Mesothelial cell of epicardium (in vitro differentiated cells): Measurements from ENCODE around the gene TTLL11. TPM values are rescaled to one million over a fixed set of nuclear protein-coding genes. Genes with fewer than 3 reads are reported as not detected.

Source experiments
- DNase-seq, 2 experiments: peaks; one replicate each; pipeline ENCODE4 v3.0.0; 2021; ENCODE audit warnings: low spot score in 2 of 2; ENCODE audit not compliant: unreplicated experiment in 2 of 2
- H3K27ac Mint-ChIP-seq: 2 replicates; pipeline ENCODE4 v1.8.0; 2021; ENCODE audit warnings: mixed read lengths
- H3K27me3 Mint-ChIP-seq: 2 replicates; pipeline ENCODE4 v1.8.0; 2021; ENCODE audit warnings: low read depth, mixed read lengths
- H3K36me3 Mint-ChIP-seq: 2 replicates; pipeline ENCODE4 v1.8.0; 2021; ENCODE audit warnings: mixed read lengths
- H3K4me1 Mint-ChIP-seq: 2 replicates; pipeline ENCODE4 v1.8.0; 2021; ENCODE audit warnings: mixed read lengths
- H3K4me3 Mint-ChIP-seq: 2 replicates; pipeline ENCODE4 v1.8.0; 2021; ENCODE audit warnings: mild to moderate bottlenecking, moderate library complexity, mixed read lengths
- H3K9me3 Mint-ChIP-seq: 2 replicates; pipeline ENCODE4 v1.8.0; 2021; ENCODE audit warnings: mixed read lengths
- total RNA-seq: library from RNA; stranded (reverse); gene quantifications from 3 replicates; pipeline ENCODE4 v1.2.1, GENCODE V29; 2021
- TF ChIP-seq, protein P1 (sequence below): fragments of 200-600 bp; sonication (generic); IDR thresholded peaks from one replicate; pipeline ENCODE4 v1.5.0; 2021; ENCODE audit warnings: antibody characterized with exemption; ENCODE audit not compliant: unreplicated experiment

The TTLL11 gene
- total RNA-seq, 1 donor from 2014 or later = 4.8 TPM

DNA sequence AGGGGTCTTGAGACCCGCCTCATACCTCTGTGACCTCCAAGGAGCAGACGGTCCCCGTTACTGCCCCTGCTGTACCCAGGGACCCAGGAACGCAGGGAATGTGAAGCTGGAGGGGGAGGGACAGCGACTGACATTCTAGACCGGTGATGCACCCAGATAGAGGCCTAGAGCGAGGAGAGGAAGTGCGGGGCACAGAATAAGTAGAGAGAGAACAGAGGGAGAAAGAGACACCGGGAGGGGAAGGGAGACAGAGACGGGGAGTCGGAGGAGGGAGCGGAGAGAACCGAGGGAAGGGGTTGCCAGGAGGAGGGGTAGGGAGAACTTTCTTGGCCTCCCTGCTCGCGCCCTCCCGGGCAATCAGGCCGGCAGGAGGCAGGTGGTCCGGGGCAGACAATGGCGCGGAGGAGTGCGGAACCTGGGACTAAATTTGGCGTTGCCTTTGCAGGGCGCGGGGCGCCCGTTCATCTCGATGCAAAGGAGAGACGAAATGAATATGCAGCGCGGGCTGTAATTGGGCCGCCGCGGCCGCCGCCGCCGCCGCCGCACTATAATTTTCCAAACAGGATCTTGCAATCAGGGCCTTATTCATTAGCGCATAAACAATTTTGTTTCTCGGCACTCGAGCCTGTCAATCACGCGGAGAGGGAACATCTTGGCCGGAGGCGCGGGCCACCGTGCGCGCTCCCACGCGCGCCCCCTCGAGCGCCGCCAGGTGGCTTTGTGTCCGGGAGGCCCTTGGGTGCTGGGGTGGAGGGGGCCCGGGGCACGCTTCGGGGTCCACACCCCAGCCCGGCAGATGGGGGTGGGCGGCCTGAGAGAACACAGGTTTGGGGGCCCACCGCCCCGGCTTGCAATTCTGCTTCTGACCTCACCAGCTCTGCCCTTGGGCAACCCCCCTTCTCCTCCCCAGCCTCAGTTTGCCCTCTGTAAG lies 33.5 kb upstream of the TTLL11 start:
- TF ChIP-seq, protein P1, sequence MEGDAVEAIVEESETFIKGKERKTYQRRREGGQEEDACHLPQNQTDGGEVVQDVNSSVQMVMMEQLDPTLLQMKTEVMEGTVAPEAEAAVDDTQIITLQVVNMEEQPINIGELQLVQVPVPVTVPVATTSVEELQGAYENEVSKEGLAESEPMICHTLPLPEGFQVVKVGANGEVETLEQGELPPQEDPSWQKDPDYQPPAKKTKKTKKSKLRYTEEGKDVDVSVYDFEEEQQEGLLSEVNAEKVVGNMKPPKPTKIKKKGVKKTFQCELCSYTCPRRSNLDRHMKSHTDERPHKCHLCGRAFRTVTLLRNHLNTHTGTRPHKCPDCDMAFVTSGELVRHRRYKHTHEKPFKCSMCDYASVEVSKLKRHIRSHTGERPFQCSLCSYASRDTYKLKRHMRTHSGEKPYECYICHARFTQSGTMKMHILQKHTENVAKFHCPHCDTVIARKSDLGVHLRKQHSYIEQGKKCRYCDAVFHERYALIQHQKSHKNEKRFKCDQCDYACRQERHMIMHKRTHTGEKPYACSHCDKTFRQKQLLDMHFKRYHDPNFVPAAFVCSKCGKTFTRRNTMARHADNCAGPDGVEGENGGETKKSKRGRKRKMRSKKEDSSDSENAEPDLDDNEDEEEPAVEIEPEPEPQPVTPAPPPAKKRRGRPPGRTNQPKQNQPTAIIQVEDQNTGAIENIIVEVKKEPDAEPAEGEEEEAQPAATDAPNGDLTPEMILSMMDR = no peak
- peak overlapping the region; percentile 45 for H3K27ac Mint-ChIP-seq
- H3K4me3 Mint-ChIP-seq = peak overlapping the region; percentile 68
- no peaks in the 10 kb centered on the region for H3K36me3 Mint-ChIP-seq
- DNase-seq = no peak
- H3K4me1 Mint-ChIP-seq = peaks cover 23% of the 10 kb centered on the region
- H3K9me3 Mint-ChIP-seq = no peaks in the 10 kb centered on the region
- H3K27me3 Mint-ChIP-seq = peaks cover 53% of the 10 kb centered on the region

DNA sequence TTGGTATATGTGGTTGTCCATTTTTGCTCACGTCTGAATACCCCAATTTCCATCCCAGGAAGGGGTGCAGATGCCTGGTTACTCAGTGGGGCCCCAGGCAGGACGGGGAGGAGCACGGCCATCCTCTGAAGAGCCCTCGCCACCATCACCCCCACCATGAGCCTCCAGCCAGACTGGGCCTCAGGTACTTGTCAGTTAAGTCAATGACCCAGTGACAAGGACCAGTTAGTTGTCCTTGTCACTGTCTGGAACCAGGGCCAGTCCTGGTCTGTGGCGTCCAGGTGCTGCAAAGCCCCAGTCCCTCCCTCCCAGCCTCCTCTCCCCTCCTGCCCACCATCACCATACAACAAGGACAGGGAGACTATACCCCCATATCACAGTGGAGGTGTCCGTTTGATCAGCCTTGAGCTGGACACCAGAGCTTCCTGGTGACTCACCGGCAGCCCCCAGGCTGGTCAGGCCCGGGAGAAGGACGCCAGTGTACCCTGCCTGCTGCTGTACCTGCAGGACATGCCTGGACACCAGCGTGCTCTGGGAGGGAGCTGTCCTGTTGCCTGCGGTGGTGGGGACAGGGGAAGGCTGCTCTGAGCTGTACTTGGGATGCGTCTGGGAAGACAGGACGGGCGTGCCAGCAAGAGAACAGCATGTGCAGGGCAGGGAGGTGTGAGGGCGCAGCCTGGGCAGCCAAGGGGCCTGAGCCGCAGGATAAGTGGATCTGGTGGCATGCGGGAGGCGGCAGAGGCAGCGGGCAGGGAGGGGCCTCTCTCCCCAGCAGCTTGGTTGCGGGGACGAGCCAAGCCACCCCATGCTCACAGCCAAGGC lies 32.6 kb upstream of the TTLL11 start:
- H3K9me3 Mint-ChIP-seq = no peaks in the 10 kb centered on the region
- H3K27ac Mint-ChIP-seq = peak overlapping the region; percentile 45
- TF ChIP-seq, protein P1 = no peak
- H3K27me3 Mint-ChIP-seq = peaks cover 50% of the 10 kb centered on the region
- peak overlapping the region; percentile 68 for H3K4me3 Mint-ChIP-seq
- no peaks in the 10 kb centered on the region for H3K36me3 Mint-ChIP-seq
- DNase-seq = no peak
- H3K4me1 Mint-ChIP-seq = peaks cover 15% of the 10 kb centered on the region

DNA sequence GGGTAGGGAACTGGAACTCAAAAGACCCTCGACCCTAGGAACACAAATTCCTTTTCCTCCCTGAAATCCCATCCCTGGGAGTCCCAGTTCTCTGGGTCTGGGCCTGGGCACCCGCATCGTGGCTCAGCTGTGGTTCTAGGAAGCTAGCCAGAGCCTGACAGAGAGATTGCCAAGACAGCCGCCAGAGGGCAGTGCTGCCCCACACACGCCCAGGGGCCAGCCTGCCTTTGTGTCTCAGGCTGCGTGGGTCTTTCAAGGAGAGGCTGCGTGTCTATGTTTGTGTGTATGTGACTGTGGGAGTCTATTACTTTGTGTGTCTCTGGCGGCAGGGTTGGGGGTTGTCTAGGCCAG lies 32.0 kb upstream of the TTLL11 start:
- peaks cover 49% of the 10 kb centered on the region for H3K27me3 Mint-ChIP-seq
- peak overlapping the region; percentile 38 for H3K4me3 Mint-ChIP-seq
- TF ChIP-seq, protein P1 = peak; percentile 80
- peaks cover 15% of the 10 kb centered on the region for H3K4me1 Mint-ChIP-seq
- H3K36me3 Mint-ChIP-seq = no peaks in the 10 kb centered on the region
- DNase-seq = peak; percentile 68 to 91
- H3K27ac Mint-ChIP-seq = no peak overlapping the region
- H3K9me3 Mint-ChIP-seq = no peaks in the 10 kb centered on the region

DNA sequence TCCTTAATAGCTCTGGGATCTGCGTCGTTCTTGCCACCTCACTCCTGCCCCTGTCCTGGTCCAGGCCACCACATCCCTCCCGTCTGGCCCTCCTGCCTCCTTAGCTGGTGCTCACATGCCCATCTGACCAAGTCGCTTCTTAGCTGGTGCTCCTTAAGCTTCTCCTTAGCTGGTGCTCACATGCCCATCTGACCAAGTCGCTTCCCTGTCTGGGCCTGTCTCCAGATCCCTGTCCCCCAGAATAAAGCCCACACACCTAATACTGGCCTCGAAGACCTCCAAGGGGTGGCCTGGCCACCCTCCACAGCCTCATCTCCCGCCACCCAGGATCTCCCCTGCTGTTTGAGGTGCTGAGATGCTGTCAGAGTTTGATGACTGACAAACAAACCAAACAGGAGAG lies 31.4 kb upstream of the TTLL11 start:
- DNase-seq = no peak
- no peak overlapping the region for H3K4me3 Mint-ChIP-seq
- H3K4me1 Mint-ChIP-seq = peaks cover 15% of the 10 kb centered on the region
- TF ChIP-seq, protein P1 = no peak
- peaks cover 49% of the 10 kb centered on the region for H3K27me3 Mint-ChIP-seq
- no peak overlapping the region for H3K27ac Mint-ChIP-seq
- no peaks in the 10 kb centered on the region for H3K9me3 Mint-ChIP-seq
- no peaks in the 10 kb centered on the region for H3K36me3 Mint-ChIP-seq

DNA sequence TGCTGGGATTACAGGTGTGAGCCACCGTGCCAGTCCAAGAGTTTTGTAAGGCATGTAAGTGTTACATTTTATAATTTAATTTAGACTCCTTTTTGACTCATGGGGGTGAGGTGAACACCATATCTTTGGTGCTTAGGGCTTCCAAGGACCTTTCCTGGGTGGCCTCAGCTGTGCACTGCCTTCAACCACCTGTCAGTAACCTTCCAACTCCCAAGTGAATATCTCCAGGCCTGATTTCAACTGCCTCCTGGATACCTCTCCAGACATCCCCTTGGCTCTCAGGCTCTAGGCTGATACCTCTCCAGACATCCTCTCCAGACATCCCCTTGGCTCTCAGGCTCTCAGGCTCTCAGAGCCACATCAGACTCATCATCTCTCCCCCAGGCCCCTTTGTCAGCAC lies 30.9 kb upstream of the TTLL11 start:
- no peaks in the 10 kb centered on the region for H3K9me3 Mint-ChIP-seq
- DNase-seq = no peak
- H3K36me3 Mint-ChIP-seq = no peaks in the 10 kb centered on the region
- peaks cover 15% of the 10 kb centered on the region for H3K4me1 Mint-ChIP-seq
- H3K27me3 Mint-ChIP-seq = peaks cover 44% of the 10 kb centered on the region
- TF ChIP-seq, protein P1 = no peak
- H3K4me3 Mint-ChIP-seq = no peak overlapping the region
- H3K27ac Mint-ChIP-seq = no peak overlapping the region
